DND-41 (cell line): Measurements from ENCODE around the gene MBTD1.

Experiments used
- EZH2 ChIP-seq: IDR thresholded peaks from 3 replicates; pipeline ENCODE4 v1.6.1; 2012; ENCODE audit warnings: borderline replicate concordance, low read depth, mild to moderate bottlenecking, moderate library complexity, low read length, inconsistent platforms; ENCODE audit not compliant: severe bottlenecking
- TF ChIP-seq, protein P1 (sequence below): IDR thresholded peaks from 2 replicates; pipeline ENCODE4 v1.5.1; 2012; ENCODE audit warnings: borderline replicate concordance, low read length, moderate library complexity, mild to moderate bottlenecking; ENCODE audit not compliant: poor library complexity, severe bottlenecking; ENCODE audit errors: extremely low read depth

DNA sequence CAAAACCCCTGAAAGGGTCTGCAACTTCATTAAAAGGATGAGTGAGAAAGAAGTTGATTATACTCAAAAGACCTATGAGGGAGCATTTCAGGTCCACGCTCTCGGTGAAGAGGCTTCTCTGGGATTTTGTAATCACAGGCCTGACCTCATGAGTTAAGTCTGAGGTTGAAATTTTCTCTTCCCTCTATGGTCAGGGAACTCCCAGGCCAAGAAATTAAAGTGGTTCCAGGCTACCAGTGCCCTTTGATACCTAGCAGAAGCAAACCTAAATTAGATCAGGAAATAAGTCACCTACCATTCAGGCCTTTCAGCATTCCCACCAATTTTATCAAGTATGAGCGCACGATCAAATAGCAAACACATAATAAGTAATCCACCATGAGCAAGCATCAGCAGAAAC is 27.9 kb downstream of the MBTD1 start:
- TF ChIP-seq, protein P1, sequence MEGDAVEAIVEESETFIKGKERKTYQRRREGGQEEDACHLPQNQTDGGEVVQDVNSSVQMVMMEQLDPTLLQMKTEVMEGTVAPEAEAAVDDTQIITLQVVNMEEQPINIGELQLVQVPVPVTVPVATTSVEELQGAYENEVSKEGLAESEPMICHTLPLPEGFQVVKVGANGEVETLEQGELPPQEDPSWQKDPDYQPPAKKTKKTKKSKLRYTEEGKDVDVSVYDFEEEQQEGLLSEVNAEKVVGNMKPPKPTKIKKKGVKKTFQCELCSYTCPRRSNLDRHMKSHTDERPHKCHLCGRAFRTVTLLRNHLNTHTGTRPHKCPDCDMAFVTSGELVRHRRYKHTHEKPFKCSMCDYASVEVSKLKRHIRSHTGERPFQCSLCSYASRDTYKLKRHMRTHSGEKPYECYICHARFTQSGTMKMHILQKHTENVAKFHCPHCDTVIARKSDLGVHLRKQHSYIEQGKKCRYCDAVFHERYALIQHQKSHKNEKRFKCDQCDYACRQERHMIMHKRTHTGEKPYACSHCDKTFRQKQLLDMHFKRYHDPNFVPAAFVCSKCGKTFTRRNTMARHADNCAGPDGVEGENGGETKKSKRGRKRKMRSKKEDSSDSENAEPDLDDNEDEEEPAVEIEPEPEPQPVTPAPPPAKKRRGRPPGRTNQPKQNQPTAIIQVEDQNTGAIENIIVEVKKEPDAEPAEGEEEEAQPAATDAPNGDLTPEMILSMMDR = no peak
- no peak for TF ChIP-seq EZH2
